HCT116 (cell line): ENCODE measurements around the gene THRB. TPM values are rescaled to one million over a fixed set of nuclear protein-coding genes. Genes with fewer than 3 reads are reported as not detected.

Source experiments
- ATAC-seq: fragments of 200-7000 bp; cut with Tn5 transposase; 2 replicates; pipeline ENCODE4 v1.9.1; 2020; ENCODE audit warnings: mild to moderate bottlenecking, moderate library complexity
- BruUV-seq: library from RNA; stranded (reverse); fragments of 400-500 nt; replicated peaks from 2 replicates; lab custom pipeline; 2021; lab: Mats Ljungman, UMichigan
- CTCF ChIA-PET: fragments of 300-600 bp; sonication (Branson Sonifier 250); formaldehyde crosslinking; loops from one replicate; lab custom pipeline; 2021; ENCODE audit warnings: antibody characterized with exemption; lab: Charles Lee
- POLR2A ChIA-PET: fragments of 300-600, 350-600 bp; sonication (Branson Sonifier 250); formaldehyde crosslinking; loops from one replicate; lab custom pipeline; 2021; ENCODE audit warnings: antibody characterized with exemption; lab: Charles Lee
- RAD21 ChIA-PET, 2 experiments: fragments of 300-600 bp; sonication (Branson Sonifier 250); formaldehyde crosslinking; loops; one replicate each; lab custom pipeline; 2023; ENCODE audit warnings: low total read pairs in 2 of 2; ENCODE audit not compliant: uncharacterized antibody in 2 of 2, unreplicated experiment in 2 of 2, low non-redundant PET in 1 of 2; lab: Charles Lee
- DNase-seq: peaks from one replicate; pipeline ENCODE4 v3.0.0-alpha.2; 2010; ENCODE audit warnings: low read depth, low spot score
- H2AFZ ChIP-seq: fragments of 200-600 bp; shearing (Covaris generic), sonication (generic); 2 replicates; pipeline ENCODE4 v1.6.1; 2017; ENCODE audit warnings: low read depth, mixed run types, mixed read lengths, antibody characterized with exemption, low read length; ENCODE audit not compliant: poor library complexity, severe bottlenecking
- H3K27ac ChIP-seq: 2 replicates; pipeline ENCODE4 v1.5.1; 2012; ENCODE audit warnings: low read depth, low read length
- H3K27me3 ChIP-seq: fragments of 200-600 bp; sonication (generic); 2 replicates; pipeline ENCODE4 v1.6.1; 2016; ENCODE audit warnings: mixed run types, low read length, mixed read lengths; ENCODE audit not compliant: insufficient read depth
- H3K36me3 ChIP-seq, 2 experiments: fragments of 200-500 bp in 1 of 2; fragments of 200-600 bp in 1 of 2; sonication (Bioruptor generic) in 1 of 2; sonication (generic) in 1 of 2; 2 replicates each; pipeline versions ENCODE4 v1.5.1 to v1.6.1; 2014 to 2016; ENCODE audit warnings: low read length in 2 of 2, inconsistent platforms in 1 of 2, mixed read lengths in 1 of 2, mixed run types in 1 of 2; ENCODE audit not compliant: insufficient read depth in 2 of 2, control insufficient read depth in 1 of 2
- H3K4me1 ChIP-seq, 2 experiments: fragments of 200-600 bp in 1 of 2; sonication (generic) in 1 of 2; 2 replicates each; pipeline versions ENCODE4 v1.5.1 to v1.6.1; 2012 to 2017; ENCODE audit warnings: low read length in 2 of 2, inconsistent platforms in 1 of 2, mild to moderate bottlenecking in 1 of 2, mixed read lengths in 1 of 2, mixed run types in 1 of 2, moderate library complexity in 1 of 2; ENCODE audit not compliant: insufficient read depth in 2 of 2, control insufficient read depth in 1 of 2
- H3K4me2 ChIP-seq: fragments of 200-600 bp; sonication (generic); 2 replicates; pipeline ENCODE4 v1.6.1; 2017; ENCODE audit warnings: mixed run types, low read length, mixed read lengths
- H3K4me3 ChIP-seq, 2 experiments: fragments of 200-600 bp in 1 of 2; sonication (generic) in 1 of 2; replicated peaks in 1 of 2; 2 replicates each; pipeline ENCODE4 v1.5.1; 2011 to 2016; ENCODE audit warnings: low read length in 2 of 2, control low read depth in 1 of 2, low read depth in 1 of 2, mild to moderate bottlenecking in 1 of 2, mixed read lengths in 1 of 2, mixed run types in 1 of 2
- H3K79me2 ChIP-seq: fragments of 200-600 bp; sonication (generic); 2 replicates; pipeline ENCODE4 v1.6.1; 2017; ENCODE audit warnings: mild to moderate bottlenecking, mixed run types, low read length, moderate library complexity, mixed read lengths; ENCODE audit not compliant: insufficient read depth
- H3K9ac ChIP-seq: fragments of 200-600 bp; sonication (generic); 2 replicates; pipeline ENCODE4 v1.6.1; 2016; ENCODE audit warnings: low read length, mixed read lengths
- H3K9me2 ChIP-seq: fragments of 200-600 bp; sonication (generic), shearing (Covaris generic); 2 replicates; pipeline ENCODE4 v1.6.1; 2017; ENCODE audit warnings: mixed run types, mild to moderate bottlenecking, moderate library complexity; ENCODE audit not compliant: insufficient read depth
- H3K9me3 ChIP-seq, 2 experiments: fragments of 200-500 bp in 1 of 2; fragments of 200-600 bp in 1 of 2; sonication (Bioruptor generic) in 1 of 2; sonication (generic) in 1 of 2; 2 replicates each; pipeline ENCODE4 v1.6.1; 2014 to 2017; ENCODE audit warnings: low read length in 2 of 2, mixed read lengths in 2 of 2, inconsistent platforms in 1 of 2, low read depth in 1 of 2, mild to moderate bottlenecking in 1 of 2, mixed run types in 1 of 2, moderate library complexity in 1 of 2; ENCODE audit not compliant: control insufficient read depth in 1 of 2, insufficient read depth in 1 of 2
- H4K20me1 ChIP-seq: fragments of 200-600 bp; sonication (generic), shearing (Covaris generic); 2 replicates; pipeline ENCODE4 v1.6.1; 2017; ENCODE audit warnings: mixed run types, mild to moderate bottlenecking, moderate library complexity; ENCODE audit not compliant: insufficient read depth
- ATF3 ChIP-seq: IDR thresholded peaks from 2 replicates; pipeline ENCODE4 v1.6.1; 2012
- CBX3 ChIP-seq: IDR thresholded peaks from 2 replicates; pipeline ENCODE4 v1.6.1; 2012; ENCODE audit warnings: low read depth
- CEBPB ChIP-seq: IDR thresholded peaks from 2 replicates; pipeline ENCODE4 v1.6.1; 2012; ENCODE audit warnings: low read depth
- EGR1 ChIP-seq: IDR thresholded peaks from 2 replicates; pipeline ENCODE4 v1.6.1; 2012; ENCODE audit warnings: low read depth
- ELF1 ChIP-seq: IDR thresholded peaks from 2 replicates; pipeline ENCODE4 v1.6.1; 2012; ENCODE audit warnings: low read depth, borderline replicate concordance
- EZH2 ChIP-seq: fragments of 200-600 bp; sonication (generic); IDR thresholded peaks from 2 replicates; pipeline ENCODE4 v1.6.1; 2017; ENCODE audit warnings: antibody characterized with exemption, mixed run types
- EZH2phosphoT487 ChIP-seq: fragments of 200-600 bp; IDR thresholded peaks from 2 replicates; pipeline ENCODE4 v1.6.1; 2018; ENCODE audit warnings: antibody characterized with exemption, borderline replicate concordance
- JUND ChIP-seq: IDR thresholded peaks from 2 replicates; pipeline ENCODE4 v1.6.1; 2012
- POLR2AphosphoS5 ChIP-seq: IDR thresholded peaks from 2 replicates; pipeline ENCODE4 v1.6.1; 2011; ENCODE audit warnings: mild to moderate bottlenecking, low read depth, low read length, moderate library complexity
- REST ChIP-seq: IDR thresholded peaks from 2 replicates; pipeline ENCODE4 v1.6.1; 2012; ENCODE audit warnings: low read depth
- SRF ChIP-seq: IDR thresholded peaks from 2 replicates; pipeline ENCODE4 v1.6.1; 2012; ENCODE audit warnings: low read depth
- ZNF274 ChIP-seq: fragments of 200-500 bp; sonication (Bioruptor generic); IDR thresholded peaks from 2 replicates; pipeline ENCODE4 v1.6.1; 2014; ENCODE audit warnings: mild to moderate bottlenecking, low read depth, low read length, inconsistent platforms
- intact Hi-C: fragments of 100-400 bp; cut with micrococcal nuclease; formaldehyde crosslinking; loops from 2 replicates; pipeline ENCODE4 v1.10.0; 2022
- total RNA-seq: library from RNA; stranded (reverse); gene quantifications from one replicate; pipeline ENCODE4 v1.2.1, GENCODE V29; 2021; ENCODE audit not compliant: unreplicated experiment

Gene THRB
- total RNA-seq, 1 experiment from 2014 or later = 2.5 TPM

GRCh38 chr3:24351779-24352469, 142.7 kb downstream of the THRB start:
- ChIA-PET CTCF (no interaction called here), POLR2A (no interaction called here), RAD21 (no interaction called here)
- H3K27ac ChIP-seq = no peak overlapping the region
- H3K4me3 ChIP-seq = no peak overlapping the region
- no peaks in the 10 kb centered on the region for H3K9me2 ChIP-seq
- TF ChIP-seq JUND (no peak), EZH2phosphoT487 (no peak), CBX3 (no peak), POLR2AphosphoS5 (no peak), EGR1 (no peak), CEBPB (no peak)
- H3K4me2 ChIP-seq = no peak overlapping the region
- H3K27me3 ChIP-seq = no peaks in the 10 kb centered on the region
- intact Hi-C loops = no loop called here
- no peaks in the 10 kb centered on the region for H4K20me1 ChIP-seq
- no peaks in the 10 kb centered on the region for H3K79me2 ChIP-seq
- BruUV-seq = no TSS peak
- ATAC-seq = no peak
- H3K9me3 ChIP-seq = no peaks in the 10 kb centered on the region
- no peak for DNase-seq
- H3K9ac ChIP-seq = no peak overlapping the region
- no peaks in the 10 kb centered on the region for H3K36me3 ChIP-seq
- H3K4me1 ChIP-seq = no peaks in the 10 kb centered on the region
- no peak overlapping the region for H2AFZ ChIP-seq

- TF ChIP-seq POLR2AphosphoS5 (no peak), JUND (no peak), REST (no peak), EZH2 (no peak), CBX3 (no peak), ELF1 (no peak), ATF3 (no peak), SRF (no peak), ZNF274 (no peak)
- Histone ChIP-seq H3K79me2 (no peaks in the 10 kb centered on the region), H2AFZ (no peak overlapping the region), H3K36me3 (no peaks in the 10 kb centered on the region), H3K27me3 (no peaks in the 10 kb centered on the region), H3K9me2 (no peaks in the 10 kb centered on the region), H3K27ac (no peak overlapping the region), H3K9ac (no peak overlapping the region), H3K4me1 (no peaks in the 10 kb centered on the region), H3K9me3 (no peaks in the 10 kb centered on the region), H3K4me2 (no peak overlapping the region), H3K4me3 (no peak overlapping the region), H4K20me1 (no peaks in the 10 kb centered on the region)
- DNase-seq (no peak), ATAC-seq (no peak)
- POLR2A ChIA-PET = no interaction called here
- CTCF ChIA-PET = no interaction called here
- intact Hi-C loops = no loop called here
- BruUV-seq = no TSS peak
- RAD21 ChIA-PET = no interaction called here
Measured at GRCh38 chr3:24349367-24350019, 145.2 kb downstream of the THRB start.
